Stomach (tissue), 9 donors: ENCODE measurements around the gene CHCHD5. TPM values are rescaled to one million over a fixed set of nuclear protein-coding genes. Genes with fewer than 3 reads are reported as not detected.

Source experiments
- DNase-seq, 2 donors: peaks; one replicate each; pipeline versions ENCODE4 v3.0.0 to v3.0.0-alpha.2; 2013 to 2019
- H3K27ac ChIP-seq, 5 donors: fragments of 200-600 bp in 4 of 5; sonication (generic) in 4 of 5; one replicate each; pipeline ENCODE4 v1.5.1; 2013 to 2019; ENCODE audit warnings: mild to moderate bottlenecking in 1 of 5, moderate library complexity in 1 of 5
- H3K27me3 ChIP-seq, 3 donors: fragments of 200-600 bp; sonication (generic); one replicate each; pipeline ENCODE4 v1.5.1; 2017 to 2019; ENCODE audit warnings: mixed run types in 1 of 3
- H3K36me3 ChIP-seq, 4 donors: fragments of 200-600 bp; sonication (generic); 1 replicate in 3 of 4; 2 replicates in 1 of 4; pipeline ENCODE4 v1.5.1; 2016 to 2019
- H3K4me1 ChIP-seq, 4 donors: fragments of 200-600 bp; sonication (generic); one replicate each; pipeline ENCODE4 v1.5.1; 2016 to 2019
- H3K4me3 ChIP-seq, 4 donors: fragments of 200-600 bp; sonication (generic) in 3 of 4; one replicate each; pipeline ENCODE4 v1.5.1; 2016 to 2019; ENCODE audit warnings: mild to moderate bottlenecking in 1 of 4
- H3K9me3 ChIP-seq, 4 donors: fragments of 200-600 bp; sonication (generic); one replicate each; pipeline ENCODE4 v1.5.1; 2016 to 2019
- CTCF ChIP-seq, 7 experiments: fragments of 450-650 bp in 4 of 7; fragments of 200-600 bp in 3 of 7; sonication (generic) in 3 of 7; IDR thresholded peaks; one replicate each; pipeline ENCODE4 v1.5.1; 2016 to 2019; ENCODE audit warnings: antibody characterized with exemption in 7 of 7, control low read depth in 2 of 7, mild to moderate bottlenecking in 1 of 7
- EP300 ChIP-seq: sonication (generic); formaldehyde crosslinking; IDR thresholded peaks from one replicate; pipeline ENCODE4 v1.6.1; 2017; ENCODE audit warnings: antibody characterized with exemption
- POLR2A ChIP-seq, 4 donors: fragments of 450-650 bp; IDR thresholded peaks; one replicate each; pipeline ENCODE4 v1.6.1; 2016; ENCODE audit warnings: antibody characterized with exemption in 4 of 4, control low read depth in 2 of 4, mild to moderate bottlenecking in 1 of 4, moderate library complexity in 1 of 4
- POLR2AphosphoS5 ChIP-seq, 3 donors: sonication (generic); formaldehyde crosslinking; IDR thresholded peaks; one replicate each; pipeline ENCODE4 v1.6.1; 2016; ENCODE audit warnings: antibody characterized with exemption in 3 of 3
- WGBS, 5 donors: extraction: QIAGEN DNeasy Blood & Tissue Kit in 3 of 5; methylation state at CpG; one replicate each; pipeline versions ENCODE4 v1.1.5 to v1.1.7; 2013 to 2018; 5-methylcytosine and 5-hydroxymethylcytosine counted together
- intact Hi-C: fragments of 100-400 bp; cut with DNase I; formaldehyde crosslinking; loops from one replicate; pipeline ENCODE4 v1.15.1; 2023; ENCODE audit warnings: low total_unique reads
- polyA plus RNA-seq, 3 donors: library from polyadenylated mRNA; stranded (reverse); fragments of 200-250 nt; gene quantifications; one replicate each; pipeline ENCODE4 v1.2.3, GENCODE V29; 2013
- total RNA-seq, 5 donors: library from RNA; depleted of rRNA; stranded (reverse); fragments of >200 nt; gene quantifications; one replicate each; pipeline versions ENCODE4 v1.1.0 to v1.2.3, GENCODE V29; 2014 to 2016
- donor health status: healthy with polysubstance abuse.
- donor health status: Bipolar disorder and iron deficiency.
- donor health status: healthy.

The CHCHD5 gene
- total and polyA plus RNA-seq, 8 donors: 9.5 to 111 (median 45.9) TPM

GRCh38 chr2:112583497-112584133 is 794 bp upstream of the CHCHD5 start:
- Histone ChIP-seq H3K4me1 (peaks cover 8 to 42% (median 33%) of the 10 kb centered on the region in 4 donors), H3K9me3 (no peaks in the 10 kb centered on the region), H3K27ac (peak overlapping the region; percentile 92 to 98 (median 94)), H3K27me3 (no peaks in the 10 kb centered on the region), H3K36me3 (peaks cover 0 to 27% (median 26%) of the 10 kb centered on the region in 4 donors), H3K4me3 (peak overlapping the region; percentile 53 to 69 (median 62))
- intact Hi-C loops: no loop called here
- peak in 1 of 2 donors; percentile 53 for DNase-seq
- TF ChIP-seq EP300 (no peak), POLR2A (IDR thresholded peaks at IDR 0.05) (no peak), CTCF (IDR thresholded peaks at IDR 0.05) (no peak), POLR2AphosphoS5 (IDR thresholded peaks at IDR 0.05) (no peak)
- WGBS, 5 donors: 29 to 53% (median 38%) methylated on average over 14 to 19 of the region's 19 CpGs

- no peak for TF ChIP-seq CTCF (IDR thresholded peaks at IDR 0.05)
- no peak for TF ChIP-seq EP300
- TF ChIP-seq POLR2A (IDR thresholded peaks at IDR 0.05): no peak
- TF ChIP-seq POLR2AphosphoS5 (IDR thresholded peaks at IDR 0.05): no peak
- Histone ChIP-seq H3K4me1 (peaks cover 8 to 36% (median 29%) of the 10 kb centered on the region in 4 donors), H3K27me3 (no peaks in the 10 kb centered on the region), H3K36me3 (peaks cover 0 to 38% (median 37%) of the 10 kb centered on the region in 4 donors), H3K9me3 (no peaks in the 10 kb centered on the region), H3K27ac (peak overlapping the region; percentile 92 to 98 (median 94)), H3K4me3 (peak overlapping the region; percentile 53 to 69 (median 62))
- intact Hi-C loops: no loop called here
- WGBS, 5 donors: 65 to 70% (median 67%) methylated on average over 3 of the region's 3 CpGs
- no peak for DNase-seq
Observed at GRCh38 chr2:112584891-112585250, 462 bp downstream of the CHCHD5 start.

- H3K4me3 ChIP-seq: peak overlapping the region in 3 of 4 donors; percentile 53 to 69 (median 65)
- WGBS, 5 donors: 94 to 98% (median 97%) methylated on average over 3 of the region's 3 CpGs
- H3K27ac ChIP-seq: peak overlapping the region in 4 of 5 donors; percentile 92 to 98 (median 95)
- peak in 1 of 2 donors; percentile 10 for DNase-seq
- intact Hi-C loops: no loop called here
- H3K4me1 ChIP-seq: peaks cover 8 to 36% (median 29%) of the 10 kb centered on the region in 4 donors
- peaks cover 0 to 44% (median 38%) of the 10 kb centered on the region in 4 donors for H3K36me3 ChIP-seq
- TF ChIP-seq POLR2A (IDR thresholded peaks at IDR 0.05): no peak
- TF ChIP-seq EP300: no peak
- no peak for TF ChIP-seq CTCF (IDR thresholded peaks at IDR 0.05)
- TF ChIP-seq POLR2AphosphoS5 (IDR thresholded peaks at IDR 0.05): no peak
- no peaks in the 10 kb centered on the region for H3K9me3 ChIP-seq
- no peaks in the 10 kb centered on the region for H3K27me3 ChIP-seq
Observed at GRCh38 chr2:112585400-112585799, 991 bp downstream of the CHCHD5 start.

GRCh38 chr2:112585873-112586464 is 1.6 kb downstream of the CHCHD5 start:
- H3K36me3 ChIP-seq: peaks cover 0 to 48% (median 43%) of the 10 kb centered on the region in 4 donors
- no peak overlapping the region for H3K27ac ChIP-seq
- peak in 1 of 2 donors; percentile 18 for DNase-seq
- intact Hi-C loops: no loop called here
- H3K4me1 ChIP-seq: peaks cover 8 to 36% (median 29%) of the 10 kb centered on the region in 4 donors
- WGBS, 5 donors: 93 to 99% (median 98%) methylated on average over 14 to 18 of the region's 18 CpGs
- TF ChIP-seq POLR2A (IDR thresholded peaks at IDR 0.05): no peak
- TF ChIP-seq EP300: no peak
- TF ChIP-seq CTCF (IDR thresholded peaks at IDR 0.05): no peak
- TF ChIP-seq POLR2AphosphoS5 (IDR thresholded peaks at IDR 0.05): no peak
- no peak overlapping the region for H3K4me3 ChIP-seq
- H3K9me3 ChIP-seq: no peaks in the 10 kb centered on the region
- H3K27me3 ChIP-seq: no peaks in the 10 kb centered on the region
